Omental fat pad (tissue), 4 donors: ENCODE data around the gene ZNF605. TPM values are rescaled to one million over a fixed set of nuclear protein-coding genes. Genes with fewer than 3 reads are reported as not detected.
"Not testable (repeated sequence)": the region's sequence is repeated elsewhere in the genome, so short reads cannot be mapped to it uniquely, and the experiment has no call there.

Experiments used
- ATAC-seq: fragments of 150-250 bp; one replicate; pipeline ENCODE4 v1.9.1; 2016; ENCODE audit warnings: mild to moderate bottlenecking, moderate library complexity; ENCODE audit not compliant: low FRiP score
- DNase-seq: peaks from one replicate; pipeline ENCODE4 v3.0.0-alpha.2; 2019; ENCODE audit warnings: low spot score
- CTCF ChIP-seq, 3 donors: fragments of 450-650 bp; IDR thresholded peaks; one replicate each; pipeline ENCODE4 v1.5.1; 2016 to 2017; ENCODE audit warnings: antibody characterized with exemption in 3 of 3, mild to moderate bottlenecking in 3 of 3, moderate library complexity in 2 of 3
- total RNA-seq, 4 donors: library from RNA; depleted of rRNA; stranded (reverse); fragments of >200 nt; gene quantifications; one replicate each; pipeline ENCODE4 v1.1.0, GENCODE V29; 2016

Gene ZNF605
- total RNA-seq, 4 donors from 2014 or later = 4.7 to 17.0 (median 7.3) TPM

- no peak for ATAC-seq
Observed at GRCh38 chr12:132945806-132946205, 10.3 kb downstream of the ZNF605 start.

GRCh38 chr12:132942611-132943010 lies 13.5 kb downstream of the ZNF605 start:
- no peak for DNase-seq
- no peak for ATAC-seq
- TF ChIP-seq CTCF (IDR thresholded peaks at IDR 0.05) = no peak

More at GRCh38 chr12:132945806-132946205, 10.3 kb downstream of the ZNF605 start:
- no peak for DNase-seq
- no peak for TF ChIP-seq CTCF (IDR thresholded peaks at IDR 0.05)

- ATAC-seq (no peak), DNase-seq (no peak)
- TF ChIP-seq CTCF (IDR thresholded peaks at IDR 0.05) = no peak
Observed at GRCh38 chr12:132941336-132941954, 14.7 kb downstream of the ZNF605 start.

GRCh38 chr12:132940071-132940719 lies 15.9 kb downstream of the ZNF605 start:
- no peak for DNase-seq
- ATAC-seq = no peak
- no peak for TF ChIP-seq CTCF (IDR thresholded peaks at IDR 0.05)

- ATAC-seq, DNase-seq: not testable (repeated sequence)
Observed at GRCh38 chr12:132938807-132939206, 17.3 kb downstream of the ZNF605 start.

GRCh38 chr12:132937476-132937875 lies 18.6 kb downstream of the ZNF605 start:
- ATAC-seq (no peak), DNase-seq (no peak)
- TF ChIP-seq CTCF (IDR thresholded peaks at IDR 0.05) = no peak

- not testable (repeated sequence) for DNase-seq, ATAC-seq
Observed at GRCh38 chr12:132936921-132937320, 19.2 kb downstream of the ZNF605 start.

GRCh38 chr12:132936163-132936562 lies 19.9 kb downstream of the ZNF605 start:
- TF ChIP-seq CTCF (IDR thresholded peaks at IDR 0.05) = no peak
- DNase-seq (no peak), ATAC-seq (no peak)
